H1 (cell line): ENCODE measurements around the gene SLC45A1. TPM values are rescaled to one million over a fixed set of nuclear protein-coding genes. Genes with fewer than 3 reads are reported as not detected.

Experiments
- CTCF ChIA-PET: fragments of 300-600 bp; sonication (Branson Sonifier 250); formaldehyde crosslinking; loops from one replicate; lab custom pipeline; 2021; ENCODE audit not compliant: partially characterized antibody; lab: Charles Lee
- POLR2A ChIA-PET: fragments of 300-600 bp; sonication (Branson Sonifier 250); formaldehyde crosslinking; loops from one replicate; lab custom pipeline; 2021; ENCODE audit warnings: inconsistent platforms; ENCODE audit not compliant: partially characterized antibody; lab: Charles Lee
- DNase-seq, 2 experiments: peaks; one replicate each; pipeline versions ENCODE4 v3.0.0 to v3.0.0-alpha.2; 2010 to 2022; ENCODE audit warnings: low spot score in 2 of 2, low read depth in 1 of 2, mixed read lengths in 1 of 2
- FAIRE-seq: peaks from 2 replicates; lab custom pipeline; 2011; peaks lifted over from hg19 to GRCh38; lab: Jason Lieb, UNC
- H2AFZ ChIP-seq: 2 replicates; pipeline ENCODE4 v1.8.1; 2012; ENCODE audit warnings: low read length, inconsistent platforms
- H2AK5ac ChIP-seq: 2 replicates; pipeline ENCODE4 v1.6.1; 2013; ENCODE audit warnings: low read depth, low read length
- H2BK120ac ChIP-seq: replicated peaks from 2 replicates; pipeline ENCODE3; 2013; ENCODE audit warnings: low read depth, low read length, inconsistent platforms
- H2BK12ac ChIP-seq: 2 replicates; pipeline ENCODE4 v1.6.1; 2013; ENCODE audit warnings: low read depth, low read length
- H2BK15ac ChIP-seq: 2 replicates; pipeline ENCODE4 v1.6.1; 2013; ENCODE audit warnings: low read length
- H2BK20ac ChIP-seq: 2 replicates; pipeline ENCODE4 v1.6.1; 2013; ENCODE audit warnings: low read length
- H2BK5ac ChIP-seq: 2 replicates; pipeline ENCODE4 v1.6.1; 2013; ENCODE audit warnings: low read depth, low read length
- H3K14ac ChIP-seq: 2 replicates; pipeline ENCODE4 v1.6.1; 2013; ENCODE audit warnings: inconsistent platforms; ENCODE audit not compliant: insufficient read length
- H3K18ac ChIP-seq: 2 replicates; pipeline ENCODE4 v1.6.1; 2013; ENCODE audit warnings: low read length; ENCODE audit errors: extremely low read depth
- H3K23ac ChIP-seq: 2 replicates; pipeline ENCODE4 v1.6.1; 2013; ENCODE audit warnings: inconsistent platforms; ENCODE audit not compliant: insufficient read length
- H3K23me2 ChIP-seq: 2 replicates; pipeline ENCODE4 v1.6.1; 2013; ENCODE audit warnings: low read depth, low read length
- H3K27ac ChIP-seq: 2 replicates; pipeline ENCODE4 v1.6.1; 2011; ENCODE audit warnings: low read depth, low read length, inconsistent platforms
- H3K27me3 ChIP-seq, 4 experiments: replicated peaks in 1 of 4; 1 replicate in 1 of 4; 2 replicates in 3 of 4; pipeline versions ENCODE4 v1.6.1 to v1.8.1; 2011 to 2013; ENCODE audit warnings: low read length in 3 of 4, mild to moderate bottlenecking in 3 of 4, inconsistent platforms in 2 of 4, mixed read lengths in 2 of 4, moderate library complexity in 1 of 4; ENCODE audit not compliant: control insufficient read depth in 3 of 4, insufficient read depth in 3 of 4; ENCODE audit errors: extremely low read depth in 1 of 4
- H3K36me3 ChIP-seq, 4 experiments: 2 replicates each; pipeline versions ENCODE4 v1.6.1 to v1.8.1; 2011 to 2013; ENCODE audit warnings: mild to moderate bottlenecking in 4 of 4, low read length in 3 of 4, moderate library complexity in 2 of 4, control low read depth in 1 of 4, inconsistent platforms in 1 of 4; ENCODE audit not compliant: insufficient read depth in 4 of 4, control insufficient read depth in 2 of 4
- H3K4ac ChIP-seq: replicated peaks from 2 replicates; pipeline ENCODE3; 2013; ENCODE audit warnings: low read length, low read depth, mixed read lengths, inconsistent platforms; ENCODE audit not compliant: insufficient read length
- H3K4me1 ChIP-seq, 4 experiments: replicated peaks in 1 of 4; 1 replicate in 1 of 4; 2 replicates in 3 of 4; pipeline versions ENCODE4 v1.6.1 to v1.8.1; 2011 to 2013; ENCODE audit warnings: low read length in 3 of 4, inconsistent platforms in 2 of 4, mixed read lengths in 1 of 4; ENCODE audit not compliant: insufficient read depth in 4 of 4, control insufficient read depth in 3 of 4
- H3K4me2 ChIP-seq, 2 experiments: 2 replicates each; pipeline versions ENCODE4 v1.6.1 to v1.8.1; 2011 to 2013; ENCODE audit warnings: low read depth in 2 of 2, low read length in 2 of 2, control low read depth in 1 of 2, inconsistent platforms in 1 of 2, mild to moderate bottlenecking in 1 of 2; ENCODE audit not compliant: insufficient read depth in 1 of 2
- H3K4me3 ChIP-seq, 4 experiments: fragments of 200-600, 300-600 bp in 1 of 4; sonication (generic), shearing (Covaris generic), sonication (Bioruptor Twin) in 1 of 4; 2 replicates each; pipeline versions ENCODE4 v1.5.1 to v1.8.1; 2011 to 2016; ENCODE audit warnings: low read length in 4 of 4, low read depth in 3 of 4, control low read depth in 2 of 4, inconsistent platforms in 2 of 4, mild to moderate bottlenecking in 2 of 4, mixed read lengths in 1 of 4, moderate library complexity in 1 of 4; ENCODE audit not compliant: insufficient read depth in 2 of 4; ENCODE audit errors: extremely low read depth in 1 of 4
- H3K56ac ChIP-seq: replicated peaks from 2 replicates; pipeline ENCODE3; 2013; ENCODE audit warnings: low read depth, mild to moderate bottlenecking, mixed read lengths, low read length, inconsistent platforms; ENCODE audit not compliant: insufficient read length
- H3K79me1 ChIP-seq: 2 replicates; pipeline ENCODE4 v1.6.1; 2013; ENCODE audit warnings: low read depth, low read length, control low read depth
- H3K79me2 ChIP-seq, 2 experiments: 2 replicates each; pipeline versions ENCODE4 v1.6.1 to v1.8.1; 2012 to 2013; ENCODE audit warnings: low read length in 2 of 2, mild to moderate bottlenecking in 2 of 2, inconsistent platforms in 1 of 2; ENCODE audit not compliant: insufficient read depth in 2 of 2, control insufficient read depth in 1 of 2
- H3K9ac ChIP-seq, 4 experiments: replicated peaks in 1 of 4; 1 replicate in 1 of 4; 2 replicates in 3 of 4; pipeline versions ENCODE4 v1.6.1 to v1.8.1; 2011 to 2013; ENCODE audit warnings: low read depth in 3 of 4, low read length in 3 of 4, control low read depth in 2 of 4, mild to moderate bottlenecking in 2 of 4, moderate library complexity in 2 of 4, inconsistent platforms in 1 of 4; ENCODE audit errors: extremely low read depth in 1 of 4
- H3K9me3 ChIP-seq, 2 experiments: 2 replicates each; pipeline versions ENCODE4 v1.6.1 to v1.8.1; 2012 to 2013; ENCODE audit warnings: mild to moderate bottlenecking in 2 of 2, moderate library complexity in 2 of 2, control low read depth in 1 of 2, inconsistent platforms in 1 of 2, low read depth in 1 of 2, low read length in 1 of 2, mixed read lengths in 1 of 2; ENCODE audit not compliant: insufficient read depth in 2 of 2
- H4K20me1 ChIP-seq, 2 experiments: replicated peaks in 1 of 2; 2 replicates each; pipeline versions ENCODE3 to v1.8.1; 2011 to 2013; ENCODE audit warnings: inconsistent platforms in 2 of 2, low read length in 2 of 2, mild to moderate bottlenecking in 1 of 2; ENCODE audit not compliant: insufficient read depth in 2 of 2, control insufficient read depth in 1 of 2
- H4K5ac ChIP-seq: 2 replicates; pipeline ENCODE4 v1.6.1; 2013; ENCODE audit warnings: low read length, low read depth, mixed read lengths, inconsistent platforms; ENCODE audit not compliant: insufficient read length
- H4K8ac ChIP-seq: 2 replicates; pipeline ENCODE4 v1.8.0; 2013; ENCODE audit warnings: mild to moderate bottlenecking, moderate library complexity, low read length, inconsistent platforms; ENCODE audit not compliant: insufficient read depth; ENCODE audit errors: extremely low read depth
- H4K91ac ChIP-seq: replicated peaks from 2 replicates; pipeline ENCODE3; 2013; ENCODE audit warnings: low read length, mixed read lengths, inconsistent platforms; ENCODE audit not compliant: insufficient read length
- ATF2 ChIP-seq: IDR thresholded peaks from 2 replicates; pipeline ENCODE4 v1.6.1; 2012; ENCODE audit warnings: low read length, inconsistent platforms
- BACH1 ChIP-seq: IDR thresholded peaks from 2 replicates; pipeline ENCODE4 v1.6.1; 2012; ENCODE audit warnings: low read length, improper control_type of control experiment
- E2F6 ChIP-seq: IDR thresholded peaks from 2 replicates; pipeline ENCODE4 v1.6.1; 2012; ENCODE audit warnings: inconsistent platforms
- HDAC2 ChIP-seq, 2 experiments: fragments of 300-600 bp in 1 of 2; sonication (generic) in 1 of 2; IDR thresholded peaks; 2 replicates each; pipeline ENCODE4 v1.6.1; 2011 to 2012; ENCODE audit warnings: low read depth in 2 of 2, low read length in 2 of 2, mild to moderate bottlenecking in 2 of 2, moderate library complexity in 2 of 2, borderline replicate concordance in 1 of 2, inconsistent platforms in 1 of 2
- HDAC6 ChIP-seq: IDR thresholded peaks from one replicate; pipeline ENCODE4 v1.7.1; 2012; ENCODE audit warnings: low read depth, mild to moderate bottlenecking, inconsistent platforms, low read length, moderate library complexity
- KDM5A ChIP-seq: fragments of 200-600 bp; IDR thresholded peaks from 2 replicates; pipeline ENCODE4 v1.7.1; 2012; ENCODE audit warnings: mild to moderate bottlenecking, low read length, inconsistent platforms, mixed read lengths
- NRF1 ChIP-seq: IDR thresholded peaks from 2 replicates; pipeline ENCODE4 v1.6.1; 2011; ENCODE audit warnings: mild to moderate bottlenecking, low read depth, low read length, improper control_type of control experiment
- RBBP5 ChIP-seq: IDR thresholded peaks from 2 replicates; pipeline ENCODE4 v1.7.1; 2012; ENCODE audit warnings: low read depth, mild to moderate bottlenecking, inconsistent platforms, low read length, moderate library complexity, borderline replicate concordance
- SAP30 ChIP-seq: fragments of 300-600 bp; sonication (generic); IDR thresholded peaks from 2 replicates; pipeline ENCODE4 v1.7.1; 2012; ENCODE audit warnings: low read length, moderate library complexity, mild to moderate bottlenecking, inconsistent platforms; ENCODE audit not compliant: insufficient read depth, insufficient replicate concordance
- SP2 ChIP-seq: IDR thresholded peaks from 2 replicates; pipeline ENCODE4 v1.6.1; 2012; ENCODE audit warnings: mild to moderate bottlenecking, low read length, inconsistent platforms
- SP4 ChIP-seq: IDR thresholded peaks from 2 replicates; pipeline ENCODE4 v1.6.1; 2012; ENCODE audit warnings: low read length, inconsistent platforms
- ZNF274 ChIP-seq: IDR thresholded peaks from 2 replicates; pipeline ENCODE4 v1.7.0; 2012; ENCODE audit warnings: low read length, borderline replicate concordance; ENCODE audit errors: extremely low read depth
- WGBS, 2 experiments: shearing (Covaris generic) in 1 of 2; methylation state at CpG; one replicate each; pipeline versions ENCODE4 v1.1.6 to v1.1.7; 2013 to 2015; ENCODE audit warnings: low lambda C conversion rate in 2 of 2, mixed read lengths in 2 of 2, inconsistent platforms in 1 of 2, low coverage in 1 of 2, missing lambda C conversion rate in 1 of 2; ENCODE audit not compliant: insufficient replicate concordance in 2 of 2, insufficient coverage in 1 of 2, insufficient read length in 1 of 2; ENCODE audit errors: extremely low coverage in 1 of 2, missing lambda C conversion rate in 1 of 2; 5-methylcytosine and 5-hydroxymethylcytosine counted together
- polyA plus RNA-seq, 7 experiments: library from polyadenylated mRNA; depleted of rRNA in 3 of 7; stranded (reverse) in 5 of 7; unstranded in 2 of 7; fragments of >200 nt in 5 of 7; fragments of 200-250 nt in 2 of 7; gene quantifications; 1 replicate in 5 of 7; 2 replicates in 1 of 7; 4 replicates in 1 of 7; pipeline versions ENCODE4 v1.2.1 to v1.2.3, GENCODE V29; 2011 to 2013; ENCODE audit warnings: missing spikeins in 2 of 7, mixed read lengths in 2 of 7
- total RNA-seq: library from RNA; stranded (reverse); fragmentation: NEBNext Ultra II Directional; extraction: Animal tissue kit (Norgen Biotek cat#: 25700); gene quantifications from 2 replicates; pipeline ENCODE4 v1.2.1, GENCODE V29; 2021

The SLC45A1 gene
- total and polyA plus RNA-seq, 2 of the 8 experiments (the other 6 are each of a cell fraction or from before 2014, with no cell fraction given), result 1.0 to 1.7 TPM

DNA sequence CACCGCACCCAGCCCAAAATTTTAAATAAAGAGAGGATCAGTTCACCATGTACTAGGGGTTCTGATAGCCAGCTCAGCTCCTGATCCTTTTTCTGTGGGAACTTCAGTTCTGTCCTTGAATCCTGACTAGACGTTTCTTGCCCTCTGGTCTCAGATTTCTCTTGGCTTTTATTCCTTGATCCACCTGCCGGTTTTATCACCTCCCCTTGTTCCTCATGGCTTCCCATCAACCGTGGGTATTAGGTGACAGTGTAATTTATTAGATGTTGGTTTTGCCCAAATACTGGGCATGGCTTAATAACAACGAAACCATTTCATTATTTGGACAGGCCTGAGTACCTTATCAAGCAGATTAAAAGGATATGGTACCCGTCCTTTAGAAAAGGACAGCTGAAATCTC lies 22.5 kb downstream of the SLC45A1 start:
- CTCF ChIA-PET, result interaction anchor here (1.3 to 6.9 kb wide), 3 partner anchors 26 to 365 kb away, joined by 4 to 29 read pairs (median 5); no protein-coding TSS in a partner anchor
- TF ChIP-seq BACH1 (no peak), ATF2 (no peak), E2F6 (no peak), RBBP5 (no peak), NRF1 (no peak), SAP30 (no peak), HDAC2 (IDR thresholded peaks at IDR 0.05; ENCODE audit: borderline replicate concordance in 1 of 2, low read depth in 2 of 2, low read length in 2 of 2) (no peak), ZNF274 (no peak), HDAC6 (no peak), SP4 (no peak), SP2 (no peak), KDM5A (no peak)

More for the DNA sequence above, 22.5 kb downstream of the SLC45A1 start:
- Histone ChIP-seq H3K4ac (no peak overlapping the region), H3K4me2 (no peak overlapping the region), H3K27ac (no peak overlapping the region), H4K91ac (no peak overlapping the region), H2BK5ac (no peak overlapping the region), H3K27me3 (no peaks in the 10 kb centered on the region), H2BK15ac (no peak overlapping the region), H4K20me1 (peaks cover 0 to 4% of the 10 kb centered on the region in 2 experiments), H3K9ac (no peak overlapping the region), H4K5ac (no peak overlapping the region), H3K23me2 (peaks cover 9% of the 10 kb centered on the region; the same call in 1 of the 2 replicates), H3K23ac (no peak overlapping the region), H2AK5ac (no peak overlapping the region), H2AFZ (no peak overlapping the region), H3K4me3 (no peak overlapping the region), H3K36me3 (no peaks in the 10 kb centered on the region), H3K79me2 (no peaks in the 10 kb centered on the region), H3K79me1 (no peaks in the 10 kb centered on the region), H3K9me3 (no peaks in the 10 kb centered on the region), H4K8ac (no peak overlapping the region), H2BK120ac (no peak overlapping the region), H3K56ac (no peak overlapping the region), H2BK12ac (no peak overlapping the region), H3K14ac (no peak overlapping the region), H2BK20ac (no peak overlapping the region), H3K4me1 (no peaks in the 10 kb centered on the region), H3K18ac (no peak overlapping the region)
- DNase-seq, result no peak
- POLR2A ChIA-PET, result no interaction called here
- WGBS, 2 experiments, result 89% methylated on average over 6 of the region's 6 CpGs; no CpG with 5 or more reads in 1 of the 2 experiments
- no peak for FAIRE-seq
